G401 (cell line): ENCODE results near the gene FHOD1. TPM values are rescaled to one million over a fixed set of nuclear protein-coding genes. Genes with fewer than 3 reads are reported as not detected.
A peak's percentile ranks its signal among the peaks of the same experiment; 100 is the strongest.

Source experiments
- DNase-seq: peaks from one replicate; pipeline ENCODE4 v3.0.0-alpha.2; 2015; ENCODE audit warnings: low spot score
- in situ Hi-C: cut with HindIII; loops from 2 replicates; pipeline ENCODE4 v1.10.0; 2016; ENCODE audit warnings: low sequenced_read_pairs, mixed read lengths
- total RNA-seq: library from RNA; depleted of rRNA; stranded (reverse); fragments of >200 nt; shearing (Covaris generic); gene quantifications from 2 replicates; pipeline ENCODE4 v1.2.3, GENCODE V29; 2014

The FHOD1 gene
- total RNA-seq, 1 experiment from 2014 or later = 19.2 TPM

DNA sequence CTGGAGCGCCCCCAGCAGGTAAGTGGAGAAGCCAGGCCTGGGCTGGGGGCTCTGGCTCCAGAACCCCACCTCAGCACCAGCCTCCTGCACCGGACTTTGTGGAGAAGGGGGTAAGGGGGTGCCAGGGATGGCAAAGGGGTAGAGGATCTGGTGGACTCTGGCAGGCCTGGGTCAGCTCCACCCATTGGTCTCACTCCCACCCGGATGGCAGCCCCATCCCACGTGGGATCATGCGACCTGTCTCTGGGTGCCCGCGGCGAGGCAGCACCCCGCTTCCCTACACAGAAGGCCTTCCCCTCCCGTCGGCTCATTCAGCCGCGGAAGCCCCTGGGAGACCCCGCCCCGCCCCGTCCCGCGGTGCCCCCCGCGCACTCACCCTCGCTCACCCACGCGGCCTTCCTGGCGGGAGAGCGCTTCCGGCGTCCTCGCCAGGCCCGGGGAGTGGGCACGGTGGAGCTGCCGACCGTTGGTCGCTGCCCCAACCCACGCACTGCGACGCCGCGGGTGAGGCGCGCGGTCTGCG, 31.6 kb upstream of the FHOD1 start:
- DNase-seq = no peak
- in situ Hi-C loops = no loop called here

GRCh38 chr16:67277999-67278772, 30.9 kb upstream of the FHOD1 start:
- in situ Hi-C loops = no loop called here
- DNase-seq = no peak

DNA sequence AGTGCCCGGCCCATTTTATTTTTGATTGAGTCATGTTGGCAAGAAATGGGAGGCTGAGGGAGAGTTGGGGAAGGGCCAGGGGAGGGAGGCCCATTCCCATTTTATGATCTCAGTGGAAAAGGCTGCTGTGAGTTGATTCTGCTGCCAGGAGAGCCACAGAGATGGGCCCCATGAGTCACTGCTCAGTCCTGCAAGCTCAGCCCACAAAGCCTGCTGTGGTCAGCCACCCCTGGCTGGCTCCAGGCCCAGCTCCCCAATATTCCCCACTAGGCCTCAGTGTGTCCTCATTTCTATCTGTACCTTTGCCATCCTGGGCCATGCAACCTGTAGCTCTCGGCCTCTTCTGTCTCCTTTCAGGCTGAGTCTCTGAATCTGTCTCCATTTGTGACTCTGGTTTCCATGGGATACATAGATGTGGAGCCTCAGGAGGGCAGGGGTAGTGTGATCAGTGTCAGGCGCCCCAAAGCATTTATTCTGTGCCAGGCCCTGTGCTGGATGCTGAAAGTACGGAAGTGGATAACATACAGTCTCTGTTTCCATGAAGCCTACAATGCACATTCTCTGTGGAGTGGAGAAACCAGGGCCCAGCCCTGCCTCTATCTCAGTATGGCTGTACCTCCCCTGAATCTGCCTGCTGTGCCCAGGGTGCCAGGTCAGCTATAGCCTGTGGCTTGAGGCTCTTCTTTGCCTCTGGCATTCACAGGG, 30.2 kb upstream of the FHOD1 start:
- no peak for DNase-seq
- in situ Hi-C loops = no loop called here

DNA sequence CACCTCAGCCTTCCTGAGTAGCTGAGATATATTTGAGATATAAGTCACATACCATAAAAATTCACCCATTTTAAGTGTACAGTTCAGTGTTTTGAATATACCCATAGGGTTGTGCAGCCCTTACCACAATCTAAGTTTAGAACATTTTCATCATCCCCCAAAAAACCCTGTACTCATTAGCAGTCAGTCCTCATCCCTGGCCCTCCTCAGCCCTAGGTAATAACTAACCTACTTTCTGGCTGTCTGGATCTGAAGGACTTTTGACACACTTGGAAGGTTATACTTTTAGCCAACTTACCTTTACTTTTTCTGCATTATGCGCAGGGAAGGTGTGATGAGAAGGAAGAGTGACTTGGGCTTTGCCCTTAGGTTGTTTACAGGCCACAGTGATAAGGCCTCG, 28.0 kb upstream of the FHOD1 start:
- in situ Hi-C loops = no loop called here
- no peak for DNase-seq

GRCh38 chr16:67271446-67271845, 24.2 kb upstream of the FHOD1 start:
- no peak for DNase-seq
- in situ Hi-C loops = no loop called here

DNA sequence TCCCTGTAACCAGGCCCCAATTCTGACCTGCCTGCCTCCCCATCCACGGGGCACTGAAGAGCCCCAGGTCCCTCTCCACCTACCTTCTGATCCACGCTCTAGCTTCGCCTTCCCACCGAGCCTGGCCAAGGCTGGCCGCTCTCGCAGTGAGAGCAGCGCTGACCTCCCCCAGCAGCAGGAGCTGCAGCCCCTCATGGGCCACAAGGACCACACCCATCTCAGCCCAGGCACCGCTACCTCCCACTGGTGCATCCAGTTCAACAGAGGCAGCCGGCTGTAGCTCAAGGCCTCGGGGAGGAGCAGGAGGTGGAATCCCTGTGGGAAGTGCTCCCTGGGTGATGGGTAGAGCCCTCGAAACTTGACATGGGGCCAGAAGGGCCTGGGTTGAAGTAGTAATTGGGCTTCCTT, 23.7 kb upstream of the FHOD1 start:
- no peak for DNase-seq
- in situ Hi-C loops = no loop called here

- DNase-seq = no peak
- in situ Hi-C loops = no loop called here
These were observed 22.5 kb upstream of the FHOD1 start for GRCh38 chr16:67269766-67270165.

- in situ Hi-C loops = no loop called here
- no peak for DNase-seq
These were observed 20.9 kb upstream of the FHOD1 start for GRCh38 chr16:67268136-67268579.

GRCh38 chr16:67265834-67266233, 18.6 kb upstream of the FHOD1 start:
- in situ Hi-C loops = no loop called here
- no peak for DNase-seq

GRCh38 chr16:67264866-67265265, 17.6 kb upstream of the FHOD1 start:
- in situ Hi-C loops = no loop called here
- DNase-seq = no peak

- DNase-seq = no peak
- in situ Hi-C loops = no loop called here
These were observed 17.0 kb upstream of the FHOD1 start for GRCh38 chr16:67264277-67264676.

GRCh38 chr16:67263201-67263600, 15.9 kb upstream of the FHOD1 start:
- DNase-seq = no peak
- in situ Hi-C loops = no loop called here

DNA sequence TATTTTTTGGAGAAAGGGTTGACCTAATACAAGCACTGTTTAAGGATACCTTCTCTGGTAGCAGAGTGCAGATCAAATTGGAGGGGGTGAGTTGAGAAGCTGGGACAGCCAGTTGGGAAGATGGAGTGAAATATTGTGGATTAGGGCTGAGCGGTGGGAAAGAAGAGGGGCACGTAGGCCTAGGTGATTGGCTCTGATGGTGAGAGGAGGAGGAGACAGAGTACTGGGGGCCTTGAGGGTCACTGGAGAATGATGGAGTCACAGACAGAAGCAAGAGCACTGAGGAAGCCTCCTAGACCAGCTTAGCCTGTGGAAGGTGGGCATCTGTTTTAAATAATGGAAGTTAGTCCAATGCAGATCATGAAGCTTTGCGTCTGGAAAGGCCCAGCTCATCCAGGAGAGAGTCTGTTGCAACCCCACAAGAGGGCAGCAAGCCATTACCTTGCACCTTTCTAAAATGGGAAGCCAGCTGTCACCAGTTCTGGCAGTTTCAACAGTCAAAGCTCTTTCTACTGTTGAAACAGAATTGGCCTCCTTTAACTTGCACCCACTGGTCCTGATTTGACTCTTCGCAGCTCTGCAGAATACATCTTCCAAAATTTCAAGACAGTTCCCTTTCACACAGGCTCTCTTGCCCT, 13.3 kb upstream of the FHOD1 start:
- in situ Hi-C loops = no loop called here
- DNase-seq = peak; percentile 75

DNA sequence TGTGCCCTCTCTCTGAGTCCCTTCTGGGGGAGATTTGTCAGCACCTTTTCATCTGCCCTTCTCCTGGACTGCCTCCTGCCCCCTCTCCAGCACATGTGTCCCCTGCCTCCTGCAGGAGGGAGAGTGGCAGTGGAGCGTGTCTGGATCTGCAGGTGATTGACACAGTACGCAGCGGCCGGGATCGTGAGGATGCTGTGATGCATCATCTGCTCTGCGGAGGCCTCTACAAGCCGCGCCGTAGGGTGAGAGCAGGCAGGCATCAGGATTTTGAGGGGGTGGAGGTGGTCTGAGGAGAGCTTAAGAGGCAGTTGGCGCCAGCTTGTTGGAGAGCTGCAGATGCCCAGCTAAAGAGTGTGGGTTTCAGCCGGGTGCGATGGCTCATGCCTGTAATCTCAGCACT, 12.4 kb upstream of the FHOD1 start:
- no peak for DNase-seq
- in situ Hi-C loops = no loop called here

DNA sequence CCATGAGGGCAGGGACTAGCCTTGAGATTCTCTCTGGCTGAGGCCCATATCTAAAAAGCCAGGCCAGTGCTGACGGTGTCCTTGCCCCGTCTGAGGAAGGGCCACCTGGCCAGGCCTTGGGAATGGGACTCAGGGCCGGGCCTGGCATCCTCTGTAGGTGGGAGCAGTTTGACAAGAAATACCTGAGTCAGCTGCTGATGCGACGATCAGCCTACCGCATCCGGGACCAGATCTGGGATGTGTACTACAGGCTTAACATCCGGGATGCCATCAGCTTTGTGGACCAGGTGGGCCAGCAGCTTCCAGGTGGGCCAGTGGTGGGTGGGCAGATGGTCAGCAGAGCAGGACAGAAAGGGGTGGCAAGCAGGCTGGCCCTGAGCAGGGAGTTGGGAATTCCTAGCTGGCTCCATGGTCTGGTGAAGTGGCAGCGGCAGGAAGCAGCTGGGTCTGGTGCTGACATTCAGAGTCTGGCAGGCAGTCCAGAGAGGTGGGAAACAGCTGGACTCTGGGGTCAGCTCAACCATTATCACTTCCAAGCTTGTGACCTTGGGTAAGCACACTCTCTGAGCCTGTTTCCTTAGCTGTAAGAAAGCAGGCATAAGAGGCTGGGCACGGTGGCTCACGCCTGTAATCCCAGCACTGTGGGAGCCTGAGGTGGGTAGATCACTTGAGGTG, 11.0 kb upstream of the FHOD1 start:
- no peak for DNase-seq
- in situ Hi-C loops = no loop called here

DNA sequence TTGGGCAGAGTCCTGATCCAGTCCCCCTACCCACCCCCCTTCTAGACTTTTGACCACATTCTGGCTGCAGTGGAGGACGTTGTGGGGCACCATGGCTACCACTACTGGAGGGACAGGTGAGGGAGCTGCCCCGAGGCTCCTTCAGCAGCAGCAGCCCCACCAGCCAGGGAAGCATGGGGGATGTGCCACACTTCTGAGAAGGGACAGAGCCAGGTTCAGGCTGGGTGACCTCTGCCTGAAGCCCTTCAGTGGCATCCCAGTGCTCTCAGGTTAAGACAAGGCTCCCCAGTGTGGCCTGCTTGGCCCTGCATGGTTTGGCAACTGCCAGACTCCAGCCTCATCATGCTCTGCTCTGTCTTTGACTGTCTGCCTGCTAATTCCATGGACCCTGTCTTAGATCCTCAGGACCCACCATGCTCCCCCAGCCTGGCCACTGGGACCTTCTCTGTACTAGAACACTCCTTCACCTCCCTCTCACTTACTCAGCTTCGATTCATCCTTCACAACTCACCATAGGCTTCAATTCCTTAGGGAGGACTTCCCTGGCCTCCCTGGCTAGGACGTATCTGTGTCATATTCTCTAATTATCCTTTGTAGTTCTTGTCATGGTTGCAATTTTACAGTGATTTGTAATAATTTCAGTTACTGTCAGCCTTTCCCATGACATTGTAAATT, 10.3 kb upstream of the FHOD1 start:
- DNase-seq = no peak
- in situ Hi-C loops = no loop called here

DNA sequence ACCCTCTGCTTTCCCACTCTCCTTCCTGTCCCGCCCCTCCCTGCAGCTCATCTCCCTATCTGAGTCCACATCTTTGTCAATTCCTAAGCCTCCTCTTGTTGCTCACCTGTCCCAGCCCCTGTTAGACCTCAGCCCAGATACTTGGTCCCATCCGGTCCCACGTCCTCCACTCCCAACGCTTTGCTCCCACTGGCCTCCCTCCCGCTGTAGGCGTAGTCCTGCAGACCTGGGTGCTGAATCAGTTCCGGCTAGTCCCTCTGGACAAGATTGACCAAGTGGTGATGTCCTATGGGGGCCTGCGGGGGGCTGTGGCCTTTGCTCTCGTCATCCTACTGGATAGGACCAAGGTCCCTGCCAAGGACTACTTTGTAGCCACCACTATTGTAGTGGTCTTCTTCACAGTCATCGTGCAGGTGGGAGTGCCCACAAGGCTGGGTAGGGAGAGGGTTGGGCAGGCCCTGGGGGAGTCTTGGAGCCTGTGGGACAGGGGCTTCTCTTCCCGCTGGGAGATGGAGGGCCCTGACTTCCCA, 9.5 kb upstream of the FHOD1 start:
- no peak for DNase-seq
- in situ Hi-C loops = no loop called here

GRCh38 chr16:67255553-67256221, 8.4 kb upstream of the FHOD1 start:
- in situ Hi-C loops = no loop called here
- DNase-seq = no peak
